ENCODE results near the gene MAP3K3.

GRCh38 chr17:63702721-63703015 lies 80.5 kb downstream of the MAP3K3 start:
- TF ChIP-seq POLR2A (IDR thresholded peaks at IDR 0.05) (no peak), CTCF (IDR thresholded peaks at IDR 0.05) (no peak)
